Body of pancreas (tissue), 4 donors: ENCODE measurements around the gene LYRM4. TPM values are rescaled to one million over a fixed set of nuclear protein-coding genes. Genes with fewer than 3 reads are reported as not detected.

ENCODE experiments used
- ATAC-seq: fragments of 150-250 bp; one replicate; pipeline ENCODE4 v1.9.1; 2016
- DNase-seq, 4 donors: peaks; one replicate each; pipeline ENCODE4 v3.0.0-alpha.2; 2019
- H3K27ac ChIP-seq, 4 donors: fragments of 200-600 bp; sonication (generic); 1 replicate in 3 of 4; 2 replicates in 1 of 4; pipeline versions ENCODE4 v1.5.1 to v1.6.1; 2016 to 2019; ENCODE audit warnings: mild to moderate bottlenecking in 1 of 4, mixed read lengths in 1 of 4, moderate library complexity in 1 of 4
- H3K27me3 ChIP-seq, 2 donors: fragments of 200-600 bp; sonication (generic); one replicate each; pipeline ENCODE4 v1.6.0; 2016; ENCODE audit warnings: mild to moderate bottlenecking in 1 of 2
- H3K36me3 ChIP-seq, 2 donors: fragments of 200-600 bp; sonication (generic); replicated peaks in 1 of 2; 2 replicates each; pipeline ENCODE4 v1.5.1; 2016; ENCODE audit warnings: low read depth in 2 of 2; ENCODE audit not compliant: insufficient read depth in 1 of 2
- H3K4me1 ChIP-seq: fragments of 200-600 bp; sonication (generic); one replicate; pipeline ENCODE4 v1.6.0; 2016
- H3K4me3 ChIP-seq, 2 donors: fragments of 200-600 bp; sonication (generic); 1 replicate in 1 of 2; 2 replicates in 1 of 2; pipeline ENCODE4 v1.5.1; 2016 to 2019
- H3K9me3 ChIP-seq, 3 donors: fragments of 200-600 bp; sonication (generic); 1 replicate in 2 of 3; 2 replicates in 1 of 3; pipeline ENCODE4 v1.5.1; 2016
- CTCF ChIP-seq, 7 experiments: fragments of 450-650 bp in 4 of 7; fragments of 200-600 bp in 3 of 7; sonication (generic) in 3 of 7; IDR thresholded peaks; one replicate each; pipeline ENCODE4 v1.5.1; 2016 to 2019; ENCODE audit warnings: antibody characterized with exemption in 7 of 7
- POLR2A ChIP-seq, 3 donors: fragments of 450-650 bp; IDR thresholded peaks; one replicate each; pipeline ENCODE4 v1.6.1; 2016; ENCODE audit warnings: antibody characterized with exemption in 3 of 3, mild to moderate bottlenecking in 2 of 3
- WGBS, 2 donors: methylation state at CpG; one replicate each; pipeline ENCODE4 v1.1.5; 2017; 5-methylcytosine and 5-hydroxymethylcytosine counted together
- intact Hi-C: fragments of 100-400 bp; cut with DNase I; formaldehyde crosslinking; loops from one replicate; pipeline ENCODE4 v1.15.1; 2023
- total RNA-seq, 2 donors: library from RNA; depleted of rRNA; stranded (reverse); fragments of >200 nt; gene quantifications; one replicate each; pipeline ENCODE4 v1.1.0, GENCODE V29; 2016

The LYRM4 gene
- total RNA-seq, 2 donors from 2014 or later, result 15.3 to 18.5 TPM

GRCh38 chr6:5139828-5140771, 120.7 kb downstream of the LYRM4 start:
- no peak overlapping the region for H3K27ac ChIP-seq
- no peaks in the 10 kb centered on the region for H3K4me1 ChIP-seq
- H3K36me3 ChIP-seq, result no peaks in the 10 kb centered on the region
- no peaks in the 10 kb centered on the region for H3K27me3 ChIP-seq
- TF ChIP-seq POLR2A (IDR thresholded peaks at IDR 0.05), result no peak
- TF ChIP-seq CTCF (IDR thresholded peaks at IDR 0.05), result no peak
- no peak for DNase-seq
- intact Hi-C loops, result loop anchor here (5.0 kb wide), 2 partner anchors 162 to 1407 kb away; no protein-coding TSS in a partner anchor
- no peak for ATAC-seq
- no peak overlapping the region for H3K4me3 ChIP-seq
- H3K9me3 ChIP-seq, result no peaks in the 10 kb centered on the region
- WGBS, 2 donors, result 89 to 90% methylated on average over 10 to 12 of the region's 12 CpGs

DNA sequence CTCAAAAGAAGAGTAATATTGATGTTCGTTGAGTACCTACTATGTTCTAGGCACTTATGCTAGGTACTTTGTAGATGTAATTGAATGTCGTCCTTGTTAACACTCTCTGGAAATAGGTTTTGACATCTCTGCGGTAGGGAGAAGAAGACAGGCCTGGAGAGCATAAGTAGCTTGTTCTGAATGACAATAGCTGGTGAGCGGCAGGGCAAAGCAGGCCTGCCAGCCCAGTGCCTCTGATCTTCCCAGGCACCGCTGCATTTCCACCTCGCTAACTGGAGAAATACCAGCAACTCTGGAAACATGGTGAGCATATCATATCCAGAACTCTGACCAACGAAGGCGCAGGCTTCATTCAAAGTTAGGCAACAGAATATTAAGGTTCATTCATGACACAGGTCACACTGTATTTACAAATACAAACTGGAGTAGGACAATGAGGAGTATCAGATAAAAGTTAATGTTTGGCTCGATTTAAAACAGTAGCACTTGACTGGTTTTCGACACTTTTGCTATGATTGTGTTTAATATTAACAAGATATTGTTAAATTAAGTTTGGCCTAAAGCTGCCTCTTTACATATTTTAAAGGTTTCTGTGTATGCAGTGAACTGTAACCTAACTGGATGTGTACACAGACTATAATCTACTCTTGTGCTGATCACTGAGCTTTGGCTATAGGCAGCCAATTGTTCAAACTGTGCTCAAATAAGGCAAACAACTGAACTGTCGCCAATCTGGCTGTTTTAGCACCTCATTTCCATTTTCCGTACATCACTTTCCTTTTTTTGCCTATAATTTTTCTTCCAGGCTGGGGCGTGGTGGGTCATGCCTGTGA, 121.5 kb downstream of the LYRM4 start:
- intact Hi-C loops, result no loop called here
- WGBS, 2 donors, result 67 to 75% methylated on average over 13 of the region's 13 CpGs
- ATAC-seq, result no peak
- H3K4me1 ChIP-seq, result no peaks in the 10 kb centered on the region
- no peaks in the 10 kb centered on the region for H3K36me3 ChIP-seq
- no peak overlapping the region for H3K4me3 ChIP-seq
- TF ChIP-seq POLR2A (IDR thresholded peaks at IDR 0.05), result no peak
- no peak for TF ChIP-seq CTCF (IDR thresholded peaks at IDR 0.05)
- H3K27me3 ChIP-seq, result no peaks in the 10 kb centered on the region
- H3K27ac ChIP-seq, result no peak overlapping the region
- H3K9me3 ChIP-seq, result no peaks in the 10 kb centered on the region
- DNase-seq, result no peak

DNA sequence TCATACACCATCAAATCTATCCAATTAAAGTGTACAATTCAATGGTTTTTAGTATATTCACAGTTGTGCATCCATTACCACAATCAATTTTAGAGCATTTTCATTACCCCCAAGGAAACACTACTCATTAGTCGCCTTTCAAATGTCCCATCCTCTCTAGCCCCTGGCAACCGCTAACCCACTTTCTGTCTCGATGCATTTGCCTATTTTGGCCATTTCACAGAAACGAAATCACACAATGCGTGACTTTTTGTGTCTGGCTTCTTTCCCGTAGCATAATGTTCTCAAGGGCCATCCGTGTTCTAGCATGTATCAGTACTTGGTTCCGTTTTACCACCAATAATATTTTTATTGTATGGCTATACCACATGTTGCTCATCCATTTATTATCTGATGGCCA, 123.9 kb downstream of the LYRM4 start:
- intact Hi-C loops, result no loop called here

GRCh38 chr6:5135788-5136376, 124.9 kb downstream of the LYRM4 start:
- TF ChIP-seq POLR2A (IDR thresholded peaks at IDR 0.05) (no peak), CTCF (IDR thresholded peaks at IDR 0.05) (peak in 6 of 7 experiments; percentile 24 to 66 (median 47))
- ATAC-seq (no peak), DNase-seq (peak in 1 of 4 donors; percentile 42)
- Histone ChIP-seq H3K4me1 (no peaks in the 10 kb centered on the region), H3K27me3 (no peaks in the 10 kb centered on the region), H3K27ac (no peak overlapping the region), H3K4me3 (no peak overlapping the region), H3K9me3 (no peaks in the 10 kb centered on the region), H3K36me3 (no peaks in the 10 kb centered on the region)
- 46 to 53% methylated on average over 9 of the region's 9 CpGs for WGBS, 2 donors
- intact Hi-C loops, result no loop called here

More for the DNA sequence above, 123.9 kb downstream of the LYRM4 start:
- Histone ChIP-seq H3K36me3 (no peaks in the 10 kb centered on the region), H3K27ac (no peak overlapping the region), H3K4me3 (no peak overlapping the region), H3K9me3 (no peaks in the 10 kb centered on the region), H3K4me1 (no peaks in the 10 kb centered on the region), H3K27me3 (no peaks in the 10 kb centered on the region)
- 83 to 93% methylated on average over 8 of the region's 8 CpGs for WGBS, 2 donors
- ATAC-seq (no peak), DNase-seq (no peak)
- TF ChIP-seq CTCF (IDR thresholded peaks at IDR 0.05), result no peak
- TF ChIP-seq POLR2A (IDR thresholded peaks at IDR 0.05), result no peak
